ENCODE measurements around the gene RBM45. TPM values are rescaled to one million over a fixed set of nuclear protein-coding genes. Genes with fewer than 3 reads are reported as not detected.

Gene RBM45
- polyA plus RNA-seq, 1 donor (not counting 4 experiments of a cell fraction or from before 2014, with no cell fraction given): 19.1 TPM

- no peak overlapping the region for H2AFZ ChIP-seq (ENCODE audit: control insufficient read depth, low read length)
- no peaks in the 10 kb centered on the region for H3K9me1 ChIP-seq (ENCODE audit: control insufficient read depth, extremely low read depth, insufficient read depth, low read length)
- H3K4me1 ChIP-seq (ENCODE audit: control insufficient read depth, extremely low read depth, insufficient read depth, low read length): peaks cover 22% of the 10 kb centered on the region
- H4K20me1 ChIP-seq (ENCODE audit: control insufficient read depth, extremely low read depth, insufficient read depth, low read length): no peaks in the 10 kb centered on the region
- dilution Hi-C loops (cut with MboI; ENCODE audit: extremely low pct_ligation_motif_present, low sequenced_read_pairs): no loop called here
- no peaks in the 10 kb centered on the region for H3K27me3 ChIP-seq (ENCODE audit: control insufficient read depth, extremely low read depth, insufficient read depth, low read length)
- no peak for DNase-seq (ENCODE audit: low read depth, low spot score)
- no peak overlapping the region for H3K27ac ChIP-seq (ENCODE audit: control insufficient read depth, insufficient read depth, low read length)
- no peak overlapping the region for H3K4me2 ChIP-seq (ENCODE audit: control insufficient read depth, extremely low read depth, insufficient read depth, low read depth, low read length)
- H3K36me3 ChIP-seq (ENCODE audit: control insufficient read depth in 2 of 2, extremely low read depth in 1 of 2, insufficient read depth in 2 of 2, low read length in 2 of 2): no peaks in the 10 kb centered on the region
- H3K79me2 ChIP-seq (ENCODE audit: control insufficient read depth, insufficient read depth, low read length): no peaks in the 10 kb centered on the region
- no peak overlapping the region for H3K9ac ChIP-seq (ENCODE audit: control insufficient read depth, extremely low read depth, insufficient read depth, low read length)
- no peak for TF ChIP-seq EZH2 (IDR thresholded peaks at IDR 0.05; ENCODE audit: low read length)
- no peak for TF ChIP-seq CTCF (optimal IDR thresholded peaks at IDR 0.05 in 1 of 3, IDR thresholded peaks at IDR 0.05 in 1 of 3, conservative IDR thresholded peaks at IDR 0.05 in 1 of 3; ENCODE audit: extremely low read depth in 1 of 3, insufficient read depth in 2 of 3, low read length in 3 of 3)
- peak; percentile 32 for FAIRE-seq
- no peaks in the 10 kb centered on the region for H3K9me3 ChIP-seq (ENCODE audit: control insufficient read depth, low read depth, low read length)
- H3K4me3 ChIP-seq (ENCODE audit: control insufficient read depth in 2 of 3, extremely low read depth in 1 of 3, insufficient read depth in 2 of 3, low read depth in 1 of 3, low read length in 3 of 3): no peak overlapping the region
These were observed 37.9 kb upstream of the RBM45 start for GRCh38 chr2:178074123-178075005.

GRCh38 chr2:178075006-178075326 lies 37.3 kb upstream of the RBM45 start:
- FAIRE-seq (no peak), DNase-seq (ENCODE audit: low read depth, low spot score) (no peak)
- Histone ChIP-seq H3K4me1 (ENCODE audit: control insufficient read depth, extremely low read depth, insufficient read depth, low read length) (peaks cover 22% of the 10 kb centered on the region), H3K9me1 (ENCODE audit: control insufficient read depth, extremely low read depth, insufficient read depth, low read length) (no peaks in the 10 kb centered on the region), H3K4me2 (ENCODE audit: control insufficient read depth, extremely low read depth, insufficient read depth, low read depth, low read length) (no peak overlapping the region), H2AFZ (ENCODE audit: control insufficient read depth, low read length) (no peak overlapping the region), H3K27ac (ENCODE audit: control insufficient read depth, insufficient read depth, low read length) (no peak overlapping the region), H3K36me3 (ENCODE audit: control insufficient read depth in 2 of 2, extremely low read depth in 1 of 2, insufficient read depth in 2 of 2, low read length in 2 of 2) (no peaks in the 10 kb centered on the region), H3K79me2 (ENCODE audit: control insufficient read depth, insufficient read depth, low read length) (no peaks in the 10 kb centered on the region), H3K4me3 (ENCODE audit: control insufficient read depth in 2 of 3, extremely low read depth in 1 of 3, insufficient read depth in 2 of 3, low read depth in 1 of 3, low read length in 3 of 3) (no peak overlapping the region), H3K9me3 (ENCODE audit: control insufficient read depth, low read depth, low read length) (no peaks in the 10 kb centered on the region), H4K20me1 (ENCODE audit: control insufficient read depth, extremely low read depth, insufficient read depth, low read length) (no peaks in the 10 kb centered on the region), H3K27me3 (ENCODE audit: control insufficient read depth, extremely low read depth, insufficient read depth, low read length) (no peaks in the 10 kb centered on the region), H3K9ac (ENCODE audit: control insufficient read depth, extremely low read depth, insufficient read depth, low read length) (no peak overlapping the region)
- TF ChIP-seq CTCF (optimal IDR thresholded peaks at IDR 0.05 in 1 of 3, IDR thresholded peaks at IDR 0.05 in 1 of 3, conservative IDR thresholded peaks at IDR 0.05 in 1 of 3; ENCODE audit: extremely low read depth in 1 of 3, insufficient read depth in 2 of 3, low read length in 3 of 3) (no peak), EZH2 (IDR thresholded peaks at IDR 0.05; ENCODE audit: low read length) (no peak)
- dilution Hi-C loops (cut with MboI; ENCODE audit: extremely low pct_ligation_motif_present, low sequenced_read_pairs): no loop called here
